GM12864 (cell line): ENCODE measurements around the gene SYNGR2.

ENCODE experiments used
- DNase-seq: peaks from one replicate; pipeline ENCODE4 v3.0.0-alpha.2; 2011; ENCODE audit warnings: low read depth
- H3K4me3 ChIP-seq: 2 replicates; pipeline ENCODE4 v1.5.1; 2011; ENCODE audit warnings: mild to moderate bottlenecking, low read depth, low read length, control low read depth
- CTCF ChIP-seq: IDR thresholded peaks from 2 replicates; pipeline ENCODE4 v1.5.1; 2011; ENCODE audit warnings: low read depth, mild to moderate bottlenecking, moderate library complexity, low read length, control low read depth, inconsistent platforms; ENCODE audit errors: missing control alignments

Gene SYNGR2

DNA sequence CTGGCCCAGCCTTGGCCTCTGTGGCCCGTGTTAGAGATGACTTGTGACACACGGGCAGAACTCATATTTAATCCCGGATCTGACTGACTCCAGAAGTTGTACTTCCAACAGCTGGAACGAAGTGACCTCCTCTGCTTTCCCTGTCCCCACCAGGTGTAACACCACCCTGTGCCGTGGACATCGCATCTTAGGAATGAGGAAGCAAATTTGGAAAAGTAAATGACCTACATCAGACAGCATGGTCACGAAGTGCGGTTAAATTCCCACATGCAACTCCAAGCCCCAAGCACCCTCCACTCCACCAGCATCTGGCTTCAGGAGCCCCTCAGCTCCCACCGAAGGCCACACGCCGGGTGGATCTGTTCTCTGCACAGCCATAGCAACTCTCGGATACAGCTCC is 15.5 kb downstream of the SYNGR2 start:
- no peak for DNase-seq
- no peak for TF ChIP-seq CTCF
- no peak overlapping the region for H3K4me3 ChIP-seq

- no peak overlapping the region for H3K4me3 ChIP-seq
- no peak for TF ChIP-seq CTCF
- no peak for DNase-seq
These were observed 16.0 kb downstream of the SYNGR2 start for GRCh38 chr17:78184351-78184750.

DNA sequence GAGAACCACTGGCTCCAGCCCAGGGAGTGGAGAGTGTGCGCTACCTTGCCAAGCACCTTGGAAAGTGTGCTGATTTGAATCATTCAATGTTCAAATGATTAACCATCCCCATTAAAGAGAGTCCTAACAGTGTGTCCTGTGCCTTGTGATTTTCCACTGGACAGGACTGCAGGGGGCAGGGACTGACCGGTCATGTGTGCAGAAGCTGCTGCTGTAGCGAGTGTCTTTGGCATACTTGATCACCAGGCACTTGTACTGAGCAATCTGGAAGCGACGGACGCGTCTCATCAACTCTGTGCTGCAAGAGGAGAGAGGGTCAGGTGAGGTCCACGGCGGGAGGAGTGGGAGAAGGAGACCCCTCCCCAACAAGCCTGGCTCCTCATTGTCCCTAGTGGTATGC is 16.5 kb downstream of the SYNGR2 start:
- H3K4me3 ChIP-seq, result no peak overlapping the region
- TF ChIP-seq CTCF, result no peak
- DNase-seq, result no peak

- peak overlapping the region; percentile 60 for H3K4me3 ChIP-seq
- no peak for DNase-seq
- no peak for TF ChIP-seq CTCF
These were observed 17.8 kb downstream of the SYNGR2 start for GRCh38 chr17:78185981-78186691.

DNA sequence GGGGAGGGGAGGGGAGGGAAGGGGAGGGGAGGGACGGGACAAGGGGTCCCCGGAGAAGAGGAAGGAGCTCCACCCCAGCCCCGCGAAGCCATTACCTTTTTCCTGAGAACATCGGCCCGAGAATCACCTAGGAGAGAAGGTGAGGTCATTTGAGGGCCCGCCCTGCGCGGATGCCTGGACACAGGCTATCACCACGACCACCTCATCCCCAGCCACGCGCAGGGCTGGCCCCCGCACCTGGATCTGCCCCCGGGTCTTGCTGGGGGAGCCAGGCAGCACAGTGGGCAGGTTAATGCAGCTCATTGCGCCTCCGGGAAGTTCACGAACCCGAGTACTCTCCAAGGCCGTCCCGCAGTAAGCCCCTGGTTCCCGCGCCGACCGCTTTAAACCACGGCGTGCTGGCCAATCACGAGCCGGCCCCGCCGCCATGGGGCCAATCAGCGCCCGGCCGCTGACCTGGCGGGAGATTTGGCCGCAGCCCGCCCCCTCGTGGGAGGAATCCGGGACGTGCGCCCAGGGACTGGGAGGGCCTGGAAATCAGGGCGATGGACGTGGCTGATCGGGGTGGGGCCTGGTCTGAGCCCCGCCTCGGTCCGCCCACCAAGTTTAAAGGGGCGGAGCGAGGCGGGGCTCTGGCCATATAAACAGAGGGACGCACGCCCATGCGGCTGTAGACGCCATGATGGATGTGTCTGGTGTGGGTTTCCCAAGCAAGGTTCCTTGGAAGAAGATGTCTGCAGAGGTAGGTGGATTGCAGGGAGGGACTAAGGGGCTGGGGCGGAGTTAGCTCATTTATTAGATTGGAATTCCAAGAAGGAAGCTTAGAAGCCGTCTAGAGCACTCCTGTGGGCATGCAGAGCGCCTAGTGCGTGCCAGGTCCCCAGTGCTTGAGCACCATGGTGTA is 18.6 kb downstream of the SYNGR2 start, which contains the start of the genes AFMID and TK1:
AFMID (plus strand) TSS at position 671 of the 904 bp plus-strand sequence; CDS start at position 680, 9 bp downstream.
TK1 (minus strand) TSS at position 361 of the 904 bp plus-strand sequence; CDS start at position 303, 58 bp downstream.
- DNase-seq, result peak; percentile 85
- peak within 1 kb of the TSS; percentile 60 for H3K4me3 ChIP-seq
- peak; percentile 25 for TF ChIP-seq CTCF

- no peak for DNase-seq
- TF ChIP-seq CTCF, result no peak
- no peak overlapping the region for H3K4me3 ChIP-seq
These were observed 28.3 kb downstream of the SYNGR2 start for GRCh38 chr17:78196716-78197115.
